SK-N-SH (cell line): Measurements from ENCODE around the gene ZFP92. TPM values are rescaled to one million over a fixed set of nuclear protein-coding genes. Genes with fewer than 3 reads are reported as not detected.

Source experiments
- CTCF ChIA-PET: fragments of 300-600, 350-600 bp; formaldehyde crosslinking; extraction: SDS; loops from one replicate; lab custom pipeline; 2021; lab: Yijun Ruan, JAX
- POLR2A ChIA-PET: fragments of 350-600 bp; sonication (Branson Sonifier 250); formaldehyde crosslinking; extraction: SDS; loops from one replicate; lab custom pipeline; 2020; ENCODE audit warnings: antibody characterized with exemption, inconsistent platforms; lab: Yijun Ruan, JAX
- DNase-seq: peaks from one replicate; pipeline ENCODE4 v3.0.0; 2012
- H2AFZ ChIP-seq: fragments of 200-600 bp; sonication (generic); 2 replicates; pipeline ENCODE4 v1.8.1; 2016; ENCODE audit warnings: antibody characterized with exemption, mild to moderate bottlenecking, low read depth
- H3F3A ChIP-seq: fragments of 200-600 bp; sonication (generic); replicated peaks from 2 replicates; pipeline ENCODE3; 2016; ENCODE audit warnings: antibody characterized with exemption, mild to moderate bottlenecking; ENCODE audit not compliant: insufficient read depth
- H3K27ac ChIP-seq, 2 experiments: fragments of 200-500 bp in 1 of 2; fragments of 200-600 bp in 1 of 2; sonication (Bioruptor generic) in 1 of 2; sonication (generic), shearing (Covaris generic) in 1 of 2; 2 replicates each; pipeline versions ENCODE4 v1.5.1 to v1.6.1; 2014 to 2016; ENCODE audit warnings: low read depth in 2 of 2, inconsistent platforms in 1 of 2, low read length in 1 of 2, mild to moderate bottlenecking in 1 of 2, mixed read lengths in 1 of 2
- H3K27me3 ChIP-seq: fragments of 200-600 bp; sonication (generic), shearing (Covaris generic); 2 replicates; pipeline ENCODE4 v1.6.1; 2016; ENCODE audit warnings: mixed run types; ENCODE audit not compliant: insufficient read depth
- H3K36me3 ChIP-seq, 2 experiments: fragments of 200-500 bp in 1 of 2; fragments of 200-600 bp in 1 of 2; sonication (Bioruptor generic) in 1 of 2; sonication (generic) in 1 of 2; replicated peaks in 1 of 2; 2 replicates each; pipeline versions ENCODE3 to v1.5.1; 2014 to 2016; ENCODE audit warnings: low read length in 1 of 2, mild to moderate bottlenecking in 1 of 2; ENCODE audit not compliant: insufficient read depth in 2 of 2, control insufficient read depth in 1 of 2
- H3K4me1 ChIP-seq, 2 experiments: fragments of 200-500 bp in 1 of 2; fragments of 200-600 bp in 1 of 2; sonication (Bioruptor generic) in 1 of 2; sonication (generic), shearing (Covaris generic) in 1 of 2; 2 replicates each; pipeline versions ENCODE4 v1.5.1 to v1.6.1; 2014 to 2016; ENCODE audit warnings: low read depth in 1 of 2, low read length in 1 of 2, mixed run types in 1 of 2; ENCODE audit not compliant: insufficient read depth in 2 of 2, control insufficient read depth in 1 of 2
- H3K4me2 ChIP-seq: fragments of 200-600 bp; sonication (generic), shearing (Covaris generic); 2 replicates; pipeline ENCODE4 v1.6.1; 2017; ENCODE audit warnings: mixed run types
- H3K4me3 ChIP-seq, 2 experiments: fragments of 200-500 bp in 1 of 2; fragments of 200-600 bp in 1 of 2; sonication (Bioruptor generic) in 1 of 2; sonication (generic), shearing (Covaris generic) in 1 of 2; 2 replicates each; pipeline versions ENCODE4 v1.5.1 to v1.8.1; 2014 to 2016; ENCODE audit warnings: low read depth in 2 of 2, inconsistent platforms in 1 of 2, low read length in 1 of 2, mild to moderate bottlenecking in 1 of 2, mixed read lengths in 1 of 2, moderate library complexity in 1 of 2
- H3K79me2 ChIP-seq: fragments of 200-600 bp; sonication (generic); 2 replicates; pipeline ENCODE4 v1.8.1; 2017; ENCODE audit warnings: mild to moderate bottlenecking; ENCODE audit not compliant: insufficient read depth
- H3K9ac ChIP-seq: fragments of 200-600 bp; sonication (generic); 2 replicates; pipeline ENCODE4 v1.6.1; 2017; ENCODE audit warnings: mixed run types
- H3K9me2 ChIP-seq: fragments of 200-600 bp; sonication (generic); 2 replicates; pipeline ENCODE4 v1.6.1; 2017; ENCODE audit warnings: mixed run types
- H3K9me3 ChIP-seq: fragments of 200-600 bp; sonication (generic); 2 replicates; pipeline ENCODE4 v1.6.1; 2017; ENCODE audit warnings: mixed run types, mild to moderate bottlenecking, moderate library complexity
- H4K20me1 ChIP-seq: fragments of 200-600 bp; sonication (generic); 2 replicates; pipeline ENCODE4 v1.6.1; 2017; ENCODE audit warnings: mild to moderate bottlenecking, mixed run types; ENCODE audit not compliant: insufficient read depth
- CHD2 ChIP-seq: fragments of 150-350 bp; IDR thresholded peaks from 2 replicates; pipeline ENCODE4 v1.6.1; 2018; ENCODE audit warnings: low read length; ENCODE audit not compliant: partially characterized antibody
- ELF1 ChIP-seq: IDR thresholded peaks from 2 replicates; pipeline ENCODE4 v1.4.0; 2012
- EZH2phosphoT487 ChIP-seq: fragments of 200-600 bp; sonication (generic); IDR thresholded peaks from 2 replicates; pipeline ENCODE4 v1.6.1; 2017; ENCODE audit warnings: low read depth, mixed run types, mild to moderate bottlenecking, antibody characterized with exemption, moderate library complexity, borderline replicate concordance
- FOXJ3 ChIP-seq: sonication (generic); formaldehyde crosslinking; IDR thresholded peaks from 2 replicates; pipeline ENCODE4 v1.5.1; 2020; ENCODE audit warnings: mild to moderate bottlenecking, missing genetic modification reagents
- FOXM1 ChIP-seq: IDR thresholded peaks from 2 replicates; pipeline ENCODE4 v1.4.0; 2012; ENCODE audit warnings: low read depth, mild to moderate bottlenecking
- GATA2 ChIP-seq: sonication (generic); formaldehyde crosslinking; IDR thresholded peaks from 2 replicates; pipeline ENCODE4 v1.5.0; 2020; ENCODE audit warnings: mild to moderate bottlenecking, missing genetic modification reagents
- MXI1 ChIP-seq: IDR thresholded peaks from 2 replicates; pipeline ENCODE4 v1.6.1; 2012; ENCODE audit warnings: mild to moderate bottlenecking, low read depth, low read length, improper control_type of control experiment
- NRF1 ChIP-seq: IDR thresholded peaks from 2 replicates; pipeline ENCODE4 v1.6.1; 2012; ENCODE audit warnings: low read depth, mild to moderate bottlenecking, low read length
- RAD21 ChIP-seq: IDR thresholded peaks from 2 replicates; pipeline ENCODE4 v1.6.1; 2012; ENCODE audit warnings: mild to moderate bottlenecking, low read length
- RFX5 ChIP-seq: IDR thresholded peaks from 2 replicates; pipeline ENCODE4 v1.6.1; 2012; ENCODE audit warnings: mild to moderate bottlenecking, improper control_type of control experiment, low read length
- SIN3A ChIP-seq: IDR thresholded peaks from 2 replicates; pipeline ENCODE4 v1.6.1; 2012; ENCODE audit warnings: low read depth, mild to moderate bottlenecking, low read length, moderate library complexity, borderline replicate concordance
- TAF1 ChIP-seq: IDR thresholded peaks from 2 replicates; pipeline ENCODE4 v1.6.1; 2012; ENCODE audit warnings: low read depth, mild to moderate bottlenecking, low read length, moderate library complexity, borderline replicate concordance
- TCF12 ChIP-seq: IDR thresholded peaks from 2 replicates; pipeline ENCODE4 v1.4.0; 2012
- YY1 ChIP-seq: IDR thresholded peaks from 2 replicates; pipeline ENCODE4 v1.4.0; 2012; ENCODE audit warnings: low read depth, mild to moderate bottlenecking
- WGBS: methylation state at CpG from one replicate; pipeline ENCODE4 v1.1.6; 2017; ENCODE audit warnings: low lambda C conversion rate; 5-methylcytosine and 5-hydroxymethylcytosine counted together
- polyA plus RNA-seq, 3 experiments: library from polyadenylated mRNA; depleted of rRNA; stranded (reverse); fragments of >200 nt; gene quantifications; 2 replicates each; pipeline ENCODE4 v1.2.3, GENCODE V29; 2012
- TF ChIP-seq, protein P1 (sequence below): fragments of 150-350 bp; IDR thresholded peaks from 2 replicates; pipeline ENCODE4 v1.6.1; 2017; ENCODE audit warnings: antibody characterized with exemption, low read length, low read depth, borderline replicate concordance
- TF ChIP-seq, protein P2 (sequence below): fragments of 150-350 bp; IDR thresholded peaks from 2 replicates; pipeline ENCODE4 v1.6.1; 2016; ENCODE audit warnings: mild to moderate bottlenecking, low read depth, low read length

The ZFP92 gene
- polyA plus RNA-seq, 1 of the 3 experiments (the other 2 are of a cell fraction), result 0.28 TPM

DNA sequence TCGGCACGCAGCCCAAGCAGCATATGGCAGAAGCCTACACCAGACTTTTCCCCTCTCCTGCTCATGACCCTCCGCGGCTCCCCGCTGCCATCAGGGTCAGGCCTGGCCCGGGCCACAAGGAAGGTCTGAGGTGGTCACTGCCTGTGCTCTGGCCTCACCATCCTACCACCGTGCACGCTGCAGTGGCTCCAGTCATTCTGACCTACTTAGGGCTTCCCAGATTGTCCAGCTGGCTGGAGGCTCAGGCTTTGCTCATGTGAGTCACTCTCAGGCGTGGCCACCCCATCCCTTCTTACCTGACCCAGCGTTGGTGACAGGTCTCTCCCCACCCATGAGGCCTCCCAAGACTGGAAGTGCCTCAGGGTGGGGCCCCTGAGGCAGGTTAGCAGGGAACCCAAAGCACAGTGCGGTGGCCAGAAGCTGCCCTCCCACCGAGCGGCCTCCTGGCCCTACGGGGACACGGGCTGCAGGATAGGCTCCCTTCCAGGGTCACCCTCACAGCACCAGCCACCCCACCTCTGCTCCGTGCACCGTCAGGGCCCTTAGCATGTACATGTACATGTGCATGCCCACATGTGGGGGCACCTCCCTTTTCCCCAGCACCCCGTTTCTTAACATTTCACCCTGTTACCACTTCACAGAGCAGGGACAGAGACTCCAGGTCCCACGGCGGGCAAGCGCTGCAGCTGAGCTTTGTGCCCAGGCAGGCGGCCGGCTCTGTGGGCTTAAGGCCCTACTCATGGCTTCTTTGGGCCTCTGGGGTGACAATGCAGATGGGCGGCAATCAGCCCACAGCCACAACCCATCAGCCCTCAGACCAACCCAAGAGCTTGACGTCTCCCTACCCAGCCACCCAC is 32.4 kb downstream of the ZFP92 start:
- TF ChIP-seq ELF1 (no peak), SIN3A (no peak), FOXM1 (no peak), RFX5 (no peak), TCF12 (no peak), FOXJ3 (CRISPR knock-in tag) (no peak), CHD2 (no peak), YY1 (no peak)
- TF ChIP-seq, protein P1, sequence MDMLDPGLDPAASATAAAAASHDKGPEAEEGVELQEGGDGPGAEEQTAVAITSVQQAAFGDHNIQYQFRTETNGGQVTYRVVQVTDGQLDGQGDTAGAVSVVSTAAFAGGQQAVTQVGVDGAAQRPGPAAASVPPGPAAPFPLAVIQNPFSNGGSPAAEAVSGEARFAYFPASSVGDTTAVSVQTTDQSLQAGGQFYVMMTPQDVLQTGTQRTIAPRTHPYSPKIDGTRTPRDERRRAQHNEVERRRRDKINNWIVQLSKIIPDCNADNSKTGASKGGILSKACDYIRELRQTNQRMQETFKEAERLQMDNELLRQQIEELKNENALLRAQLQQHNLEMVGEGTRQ, result no peak
- TF ChIP-seq, protein P2, sequence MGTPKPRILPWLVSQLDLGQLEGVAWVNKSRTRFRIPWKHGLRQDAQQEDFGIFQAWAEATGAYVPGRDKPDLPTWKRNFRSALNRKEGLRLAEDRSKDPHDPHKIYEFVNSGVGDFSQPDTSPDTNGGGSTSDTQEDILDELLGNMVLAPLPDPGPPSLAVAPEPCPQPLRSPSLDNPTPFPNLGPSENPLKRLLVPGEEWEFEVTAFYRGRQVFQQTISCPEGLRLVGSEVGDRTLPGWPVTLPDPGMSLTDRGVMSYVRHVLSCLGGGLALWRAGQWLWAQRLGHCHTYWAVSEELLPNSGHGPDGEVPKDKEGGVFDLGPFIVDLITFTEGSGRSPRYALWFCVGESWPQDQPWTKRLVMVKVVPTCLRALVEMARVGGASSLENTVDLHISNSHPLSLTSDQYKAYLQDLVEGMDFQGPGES, result no peak
- TF ChIP-seq, all 33 proteins: peak for 0
- no peak for DNase-seq
- POLR2A ChIA-PET, result no interaction called here

DNA sequence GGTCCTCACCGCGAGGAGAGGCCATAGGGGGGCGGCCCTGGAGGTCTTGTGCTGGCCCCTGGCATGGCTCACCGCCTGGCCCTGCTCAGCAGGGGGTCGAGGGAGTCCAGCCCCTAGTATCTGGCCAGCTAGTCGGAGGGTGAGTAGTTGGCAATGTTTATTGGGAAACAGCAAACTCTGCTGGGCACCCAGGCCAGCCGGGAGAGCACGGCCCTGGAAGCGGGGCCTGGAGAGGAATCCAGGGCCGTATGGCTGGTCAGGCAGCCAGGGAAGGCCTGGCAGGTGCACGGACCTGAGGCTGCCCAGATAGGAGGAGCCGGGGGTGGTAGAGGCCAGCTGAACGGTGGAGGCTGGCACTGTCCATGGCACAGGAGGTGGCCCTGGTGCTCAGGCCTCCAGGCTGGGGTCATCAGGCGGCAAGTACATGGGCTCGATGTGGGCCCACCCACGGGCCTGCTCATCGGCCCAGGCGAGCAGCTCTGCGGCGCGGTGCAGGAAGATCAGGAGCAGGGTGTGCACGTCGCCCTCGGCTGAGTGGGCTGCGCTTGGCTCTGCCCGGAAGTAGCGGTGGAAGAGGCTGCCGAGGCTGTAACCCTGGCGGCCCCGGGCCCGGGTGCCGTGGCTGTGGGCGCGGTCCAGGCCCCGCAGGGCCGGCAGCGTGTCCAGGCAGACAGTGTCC is 33.2 kb downstream of the ZFP92 start:
- Histone ChIP-seq H3K9ac (no peak overlapping the region), H3K27me3 (peaks cover 30% of the 10 kb centered on the region), H3K9me2 (no peaks in the 10 kb centered on the region), H3K4me2 (no peak overlapping the region), H2AFZ (no peak overlapping the region), H3K4me1 (no peaks in the 10 kb centered on the region), H3F3A (no peaks in the 10 kb centered on the region), H3K27ac (no peak overlapping the region), H3K36me3 (no peaks in the 10 kb centered on the region), H3K79me2 (no peaks in the 10 kb centered on the region), H3K9me3 (no peaks in the 10 kb centered on the region), H3K4me3 (no peak overlapping the region), H4K20me1 (no peaks in the 10 kb centered on the region)
- TF ChIP-seq NRF1 (no peak), TCF12 (no peak), YY1 (no peak), RAD21 (no peak), GATA2 (CRISPR knock-in tag) (no peak), TAF1 (no peak), MXI1 (no peak), EZH2phosphoT487 (no peak)
- 53% methylated on average over 12 of the region's 37 CpGs for WGBS
- DNase-seq, result no peak
- ChIA-PET CTCF (interaction anchor here (1.2 to 2.4 kb wide), 3 partner anchors 16 to 63 kb away, joined by 3 to 13 read pairs (median 3); partner anchors contain the start of gene HAUS7), POLR2A (no interaction called here)

More for the DNA sequence above, 32.4 kb downstream of the ZFP92 start:
- 61% methylated on average over 10 of the region's 25 CpGs for WGBS
- CTCF ChIA-PET, result interaction anchor here (1.2 to 2.4 kb wide), 2 partner anchors 17 to 64 kb away, joined by 3 to 13 read pairs; no protein-coding TSS in a partner anchor
- Histone ChIP-seq H3K4me3 (no peak overlapping the region), H4K20me1 (no peaks in the 10 kb centered on the region), H2AFZ (no peak overlapping the region), H3K4me1 (no peaks in the 10 kb centered on the region), H3K27ac (no peak overlapping the region), H3K27me3 (peaks cover 35% of the 10 kb centered on the region), H3K79me2 (no peaks in the 10 kb centered on the region), H3F3A (no peaks in the 10 kb centered on the region), H3K36me3 (no peaks in the 10 kb centered on the region), H3K9me3 (no peaks in the 10 kb centered on the region), H3K9ac (no peak overlapping the region), H3K4me2 (no peak overlapping the region), H3K9me2 (no peaks in the 10 kb centered on the region)
